DMS79 treated with DMSO at 0.1 percent for 48 hours (cell line): ENCODE measurements around the gene CMYA5.

Experiments
- DNase-seq: peaks from one replicate; lab custom pipeline; 2025; lab: John Stamatoyannopoulos, UW

Gene CMYA5

GRCh38 chr5:79793722-79794121 lies 104.1 kb downstream of the CMYA5 start:
- peak; percentile 34 for DNase-seq

- peak; percentile 56 for DNase-seq
These were observed 104.7 kb downstream of the CMYA5 start for GRCh38 chr5:79794347-79794746.

GRCh38 chr5:79795764-79796398 lies 106.2 kb downstream of the CMYA5 start:
- DNase-seq = peak; percentile 6

GRCh38 chr5:79798893-79799590 lies 109.4 kb downstream of the CMYA5 start:
- no peak for DNase-seq

GRCh38 chr5:79800979-79801827 lies 111.6 kb downstream of the CMYA5 start:
- DNase-seq = peak; percentile 23

GRCh38 chr5:79802406-79802805 lies 112.8 kb downstream of the CMYA5 start:
- no peak for DNase-seq

- no peak for DNase-seq
These were observed 113.4 kb downstream of the CMYA5 start for GRCh38 chr5:79803007-79803406.

GRCh38 chr5:79806741-79807140 lies 117.1 kb downstream of the CMYA5 start:
- no peak for DNase-seq

GRCh38 chr5:79809743-79810142 lies 120.1 kb downstream of the CMYA5 start:
- no peak for DNase-seq

GRCh38 chr5:79811081-79811480 lies 121.4 kb downstream of the CMYA5 start:
- DNase-seq = no peak

- no peak for DNase-seq
These were observed 122.3 kb downstream of the CMYA5 start for GRCh38 chr5:79811904-79812303.

GRCh38 chr5:79814699-79815098 lies 125.1 kb downstream of the CMYA5 start:
- no peak for DNase-seq

- no peak for DNase-seq
These were observed 126.4 kb downstream of the CMYA5 start for GRCh38 chr5:79816014-79816413.

- no peak for DNase-seq
These were observed 131.0 kb downstream of the CMYA5 start for GRCh38 chr5:79820648-79821047.

- no peak for DNase-seq
These were observed 134.8 kb downstream of the CMYA5 start for GRCh38 chr5:79824444-79824843.

GRCh38 chr5:79825802-79826201 lies 136.2 kb downstream of the CMYA5 start:
- DNase-seq = no peak

GRCh38 chr5:79827159-79827629 lies 137.6 kb downstream of the CMYA5 start:
- DNase-seq = no peak

GRCh38 chr5:79829260-79829659 lies 139.6 kb downstream of the CMYA5 start:
- no peak for DNase-seq

- no peak for DNase-seq
These were observed 142.0 kb downstream of the CMYA5 start for GRCh38 chr5:79831381-79832309.

- DNase-seq = no peak
These were observed 143.3 kb downstream of the CMYA5 start for GRCh38 chr5:79832911-79833310.

GRCh38 chr5:79834098-79834753 lies 144.6 kb downstream of the CMYA5 start:
- no peak for DNase-seq
